Adipocyte (in vitro differentiated cells): ENCODE results near the gene STMN1.
"Not testable (repeated sequence)": the region's sequence is repeated elsewhere in the genome, so short reads cannot be mapped to it uniquely, and the experiment has no call there.

Source experiments
- DNase-seq: peaks from one replicate; pipeline ENCODE4 v3.0.0-alpha.2; 2015; ENCODE audit warnings: low read depth
- H3K27me3 ChIP-seq: replicated peaks from 2 replicates; pipeline ENCODE4 v1.7.0; 2013; ENCODE audit warnings: mild to moderate bottlenecking, low read length, moderate library complexity; ENCODE audit not compliant: control insufficient read depth, insufficient read depth
- H3K36me3 ChIP-seq: 2 replicates; pipeline ENCODE4 v1.7.0; 2013; ENCODE audit warnings: low read length, mild to moderate bottlenecking, moderate library complexity; ENCODE audit not compliant: control insufficient read depth, insufficient read depth, severe bottlenecking
- H3K4me1 ChIP-seq: 2 replicates; pipeline ENCODE4 v1.7.0; 2013; ENCODE audit warnings: mild to moderate bottlenecking, low read length, moderate library complexity; ENCODE audit not compliant: control insufficient read depth, insufficient read depth
- H3K4me3 ChIP-seq: 2 replicates; pipeline ENCODE4 v1.7.0; 2013; ENCODE audit warnings: mild to moderate bottlenecking, low read length, moderate library complexity
- H3K9ac ChIP-seq: 2 replicates; pipeline ENCODE4 v1.7.0; 2013; ENCODE audit warnings: mild to moderate bottlenecking, low read length, moderate library complexity
- H3K9me3 ChIP-seq: 2 replicates; pipeline ENCODE4 v1.7.0; 2013; ENCODE audit warnings: mild to moderate bottlenecking, low read length, moderate library complexity; ENCODE audit not compliant: control insufficient read depth

Gene STMN1

GRCh38 chr1:25933479-25934365, 27.5 kb upstream of the STMN1 start:
- Histone ChIP-seq H3K4me1 (peaks cover 5% of the 10 kb centered on the region), H3K27me3 (peaks cover 17% of the 10 kb centered on the region), H3K9ac (no peak overlapping the region), H3K36me3 (no peaks in the 10 kb centered on the region), H3K9me3 (no peaks in the 10 kb centered on the region), H3K4me3 (no peak overlapping the region)
- DNase-seq, result no peak

GRCh38 chr1:25932811-25933400, 26.7 kb upstream of the STMN1 start:
- not testable (repeated sequence) for H3K9me3 ChIP-seq, H3K36me3 ChIP-seq, H3K4me3 ChIP-seq, H3K9ac ChIP-seq, H3K4me1 ChIP-seq, DNase-seq
- peaks cover 22% of the 10 kb centered on the region for H3K27me3 ChIP-seq

- peaks cover 26% of the 10 kb centered on the region for H3K27me3 ChIP-seq
- no peaks in the 10 kb centered on the region for H3K36me3 ChIP-seq
- H3K4me3 ChIP-seq, result no peak overlapping the region
- H3K9me3 ChIP-seq, result no peaks in the 10 kb centered on the region
- no peak overlapping the region for H3K9ac ChIP-seq
- peaks cover 5% of the 10 kb centered on the region for H3K4me1 ChIP-seq
- DNase-seq, result no peak
These were observed 26.1 kb upstream of the STMN1 start for GRCh38 chr1:25932321-25932720.

- H3K9me3 ChIP-seq, result no peaks in the 10 kb centered on the region
- H3K27me3 ChIP-seq, result peaks cover 28% of the 10 kb centered on the region
- peaks cover 5% of the 10 kb centered on the region for H3K4me1 ChIP-seq
- H3K9ac ChIP-seq, result no peak overlapping the region
- DNase-seq, result no peak
- H3K36me3 ChIP-seq, result no peaks in the 10 kb centered on the region
- H3K4me3 ChIP-seq, result no peak overlapping the region
These were observed 22.8 kb upstream of the STMN1 start for GRCh38 chr1:25929016-25929415.

- Histone ChIP-seq H3K4me1 (no peaks in the 10 kb centered on the region), H3K4me3 (no peak overlapping the region), H3K36me3 (no peaks in the 10 kb centered on the region), H3K27me3 (peaks cover 26% of the 10 kb centered on the region), H3K9ac (no peak overlapping the region), H3K9me3 (no peaks in the 10 kb centered on the region)
- DNase-seq, result no peak
These were observed 21.5 kb upstream of the STMN1 start for GRCh38 chr1:25927521-25928265.

GRCh38 chr1:25926731-25927496, 20.7 kb upstream of the STMN1 start:
- Histone ChIP-seq H3K4me3 (no peak overlapping the region), H3K9me3 (no peaks in the 10 kb centered on the region), H3K9ac (no peak overlapping the region), H3K36me3 (no peaks in the 10 kb centered on the region), H3K4me1 (no peaks in the 10 kb centered on the region), H3K27me3 (peaks cover 26% of the 10 kb centered on the region)
- DNase-seq, result no peak

- Histone ChIP-seq H3K4me3 (no peak overlapping the region), H3K9me3 (no peaks in the 10 kb centered on the region), H3K27me3 (peaks cover 18% of the 10 kb centered on the region), H3K4me1 (no peaks in the 10 kb centered on the region), H3K36me3 (no peaks in the 10 kb centered on the region), H3K9ac (no peak overlapping the region)
- no peak for DNase-seq
These were observed 18.2 kb upstream of the STMN1 start for GRCh38 chr1:25924454-25924853.

GRCh38 chr1:25922971-25923552, 16.8 kb upstream of the STMN1 start:
- Histone ChIP-seq H3K9me3 (no peaks in the 10 kb centered on the region), H3K9ac (peak overlapping the region; percentile 70), H3K36me3 (no peaks in the 10 kb centered on the region), H3K27me3 (peaks cover 13% of the 10 kb centered on the region), H3K4me3 (peak overlapping the region; percentile 82), H3K4me1 (peaks cover 6% of the 10 kb centered on the region)
- DNase-seq, result peak; percentile 52

- H3K9me3 ChIP-seq, result no peaks in the 10 kb centered on the region
- H3K36me3 ChIP-seq, result no peaks in the 10 kb centered on the region
- peak overlapping the region; percentile 70 for H3K9ac ChIP-seq
- H3K27me3 ChIP-seq, result peaks cover 9% of the 10 kb centered on the region
- DNase-seq, result no peak
- peak overlapping the region; percentile 82 for H3K4me3 ChIP-seq
- peaks cover 12% of the 10 kb centered on the region for H3K4me1 ChIP-seq
These were observed 16.1 kb upstream of the STMN1 start for GRCh38 chr1:25922056-25922970.

GRCh38 chr1:25918615-25919014, 12.4 kb upstream of the STMN1 start:
- no peak for DNase-seq
- Histone ChIP-seq H3K9ac (no peak overlapping the region), H3K4me1 (peaks cover 12% of the 10 kb centered on the region), H3K9me3 (no peaks in the 10 kb centered on the region), H3K4me3 (no peak overlapping the region), H3K36me3 (no peaks in the 10 kb centered on the region), H3K27me3 (peaks cover 3% of the 10 kb centered on the region)
